Measurements from ENCODE around the gene FBXL7.

DNA sequence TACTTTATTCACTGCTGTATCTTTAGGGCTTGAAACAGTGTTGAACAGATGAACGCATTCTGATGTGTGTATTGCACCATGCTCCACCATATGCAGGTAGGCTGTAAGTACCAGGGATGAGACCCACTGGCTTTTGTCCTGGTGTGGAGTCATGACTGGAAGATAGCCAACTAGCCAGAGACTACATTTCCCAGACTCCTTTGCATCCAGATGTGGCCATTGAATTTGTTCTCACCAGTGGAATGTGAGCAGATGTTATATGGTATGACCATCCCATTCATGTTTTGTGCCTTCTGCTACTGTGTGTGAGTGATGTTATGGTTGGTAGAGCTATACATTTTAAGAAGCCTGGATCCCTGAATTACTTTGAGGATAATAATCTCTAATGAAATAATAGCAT lies 7.4 kb upstream of the FBXL7 start:
- TF ChIP-seq, protein P1, sequence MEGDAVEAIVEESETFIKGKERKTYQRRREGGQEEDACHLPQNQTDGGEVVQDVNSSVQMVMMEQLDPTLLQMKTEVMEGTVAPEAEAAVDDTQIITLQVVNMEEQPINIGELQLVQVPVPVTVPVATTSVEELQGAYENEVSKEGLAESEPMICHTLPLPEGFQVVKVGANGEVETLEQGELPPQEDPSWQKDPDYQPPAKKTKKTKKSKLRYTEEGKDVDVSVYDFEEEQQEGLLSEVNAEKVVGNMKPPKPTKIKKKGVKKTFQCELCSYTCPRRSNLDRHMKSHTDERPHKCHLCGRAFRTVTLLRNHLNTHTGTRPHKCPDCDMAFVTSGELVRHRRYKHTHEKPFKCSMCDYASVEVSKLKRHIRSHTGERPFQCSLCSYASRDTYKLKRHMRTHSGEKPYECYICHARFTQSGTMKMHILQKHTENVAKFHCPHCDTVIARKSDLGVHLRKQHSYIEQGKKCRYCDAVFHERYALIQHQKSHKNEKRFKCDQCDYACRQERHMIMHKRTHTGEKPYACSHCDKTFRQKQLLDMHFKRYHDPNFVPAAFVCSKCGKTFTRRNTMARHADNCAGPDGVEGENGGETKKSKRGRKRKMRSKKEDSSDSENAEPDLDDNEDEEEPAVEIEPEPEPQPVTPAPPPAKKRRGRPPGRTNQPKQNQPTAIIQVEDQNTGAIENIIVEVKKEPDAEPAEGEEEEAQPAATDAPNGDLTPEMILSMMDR (IDR thresholded peaks at IDR 0.05; ENCODE audit: borderline replicate concordance, extremely low read depth, low read length, poor library complexity, severe bottlenecking): no peak
- TF ChIP-seq EZH2 (IDR thresholded peaks at IDR 0.05; ENCODE audit: borderline replicate concordance, low read depth, low read length, severe bottlenecking): no peak

Data from DND-41 (cell line).